A549 (cell line): Measurements from ENCODE around the gene R3HDM2. TPM values are rescaled to one million over a fixed set of nuclear protein-coding genes. Genes with fewer than 3 reads are reported as not detected.

Source experiments
- ATAC-seq, 2 experiments: fragments of 200-7000 bp in 1 of 2; fragments of >200 bp in 1 of 2; cut with Nextera tagmentation in 1 of 2; cut with Tn5 transposase in 1 of 2; 3 replicates each; pipeline versions ENCODE4 v1.8.0 to v1.9.1; 2018 to 2020; ENCODE audit warnings: mild to moderate bottlenecking in 1 of 2, moderate library complexity in 1 of 2
- CTCF ChIA-PET: fragments of 300-600 bp; sonication (Branson Sonifier 250); formaldehyde crosslinking; extraction: SDS; loops from one replicate; lab custom pipeline; 2021; ENCODE audit warnings: antibody characterized with exemption, inconsistent platforms; lab: Yijun Ruan, JAX
- POLR2A ChIA-PET: fragments of 350-600 bp; formaldehyde crosslinking; extraction: SDS; loops from one replicate; lab custom pipeline; 2021; ENCODE audit warnings: antibody characterized with exemption, inconsistent platforms; lab: Yijun Ruan, JAX
- DNase-seq, 2 experiments: peaks; one replicate each; pipeline versions ENCODE4 v3.0.0 to v3.0.0-alpha.2; 2011 to 2016; ENCODE audit warnings: low read depth in 1 of 2, low spot score in 1 of 2
- FAIRE-seq: peaks from 2 replicates; lab custom pipeline; 2011; peaks lifted over from hg19 to GRCh38; lab: Jason Lieb, UNC
- H3K27ac ChIP-seq, 2 experiments: fragments of >200 bp; sonication (Bioruptor Twin); formaldehyde crosslinking; 3 replicates each; pipeline ENCODE4 v1.5.1; 2016 to 2017
- H3K4me1 ChIP-seq: fragments of >200 bp; sonication (Bioruptor Twin); formaldehyde crosslinking; 3 replicates; pipeline ENCODE4 v1.6.1; 2016
- H3K4me2 ChIP-seq: fragments of >200 bp; sonication (Bioruptor Twin); formaldehyde crosslinking; 3 replicates; pipeline ENCODE4 v1.6.1; 2016
- H3K4me3 ChIP-seq: fragments of >200 bp; sonication (Bioruptor Twin); formaldehyde crosslinking; 3 replicates; pipeline ENCODE4 v1.5.1; 2016
- H3K9me3 ChIP-seq: fragments of >200 bp; sonication (Bioruptor Twin); formaldehyde crosslinking; 3 replicates; pipeline ENCODE4 v1.6.1; 2016
- CBX8 ChIP-seq: fragments of 200-600 bp; sonication (generic); IDR thresholded peaks from 2 replicates; pipeline ENCODE4 v1.6.1; 2016
- CHD2 ChIP-seq: fragments of 150-350 bp; IDR thresholded peaks from 2 replicates; pipeline ENCODE4 v1.6.1; 2014; ENCODE audit warnings: low read length; ENCODE audit not compliant: partially characterized antibody
- CHD4 ChIP-seq: fragments of 200-600 bp; sonication (generic); IDR thresholded peaks from 2 replicates; pipeline ENCODE4 v1.6.1; 2016; ENCODE audit warnings: antibody characterized with exemption, mild to moderate bottlenecking, borderline replicate concordance
- FOSB ChIP-seq: fragments of 250-450 bp; sonication (Bioruptor Pico); IDR thresholded peaks from 2 replicates; pipeline ENCODE4 v1.5.0; 2020; ENCODE audit warnings: mild to moderate bottlenecking, moderate library complexity
- FOSL2 ChIP-seq, 2 experiments: fragments of 450-650 bp in 1 of 2; fragments of >200 bp in 1 of 2; sonication (Bioruptor Twin) in 1 of 2; formaldehyde crosslinking; IDR thresholded peaks; 2 replicates each; pipeline versions ENCODE4 v1.5.0 to v1.6.1; 2016 to 2020; ENCODE audit warnings: mild to moderate bottlenecking in 1 of 2, moderate library complexity in 1 of 2
- FOXS1 ChIP-seq: fragments of 250-450 bp; sonication (Bioruptor Pico); IDR thresholded peaks from 2 replicates; pipeline ENCODE4 v1.5.0; 2020; ENCODE audit warnings: mild to moderate bottlenecking, moderate library complexity
- HEYL ChIP-seq: fragments of 250-450 bp; sonication (Bioruptor Pico); IDR thresholded peaks from 2 replicates; pipeline ENCODE4 v1.8.0; 2021; ENCODE audit warnings: mild to moderate bottlenecking, moderate library complexity
- HOXA7 ChIP-seq: fragments of 250-450 bp; sonication (Bioruptor Pico); IDR thresholded peaks from 2 replicates; pipeline ENCODE4 v1.5.0; 2020; ENCODE audit warnings: mild to moderate bottlenecking, moderate library complexity
- HOXB13 ChIP-seq: fragments of 250-450 bp; sonication (Bioruptor Pico); IDR thresholded peaks from 2 replicates; pipeline ENCODE4 v1.5.0; 2020; ENCODE audit warnings: low read depth, mild to moderate bottlenecking, moderate library complexity
- PHF8 ChIP-seq: fragments of 200-600 bp; sonication (generic); IDR thresholded peaks from 2 replicates; pipeline ENCODE4 v1.6.1; 2016; ENCODE audit warnings: low read depth, mild to moderate bottlenecking, antibody characterized with exemption, moderate library complexity, borderline replicate concordance
- SREBF2 ChIP-seq: fragments of 450-650 bp; IDR thresholded peaks from 2 replicates; pipeline ENCODE4 v1.6.1; 2014; ENCODE audit warnings: mild to moderate bottlenecking, moderate library complexity
- TP53 ChIP-seq: fragments of 250-450 bp; sonication (Bioruptor Pico); IDR thresholded peaks from 2 replicates; pipeline ENCODE4 v1.5.0; 2021; ENCODE audit warnings: mild to moderate bottlenecking, moderate library complexity
- ZC3H11A ChIP-seq: fragments of 450-650 bp; IDR thresholded peaks from 2 replicates; pipeline ENCODE4 v1.6.1; 2014; ENCODE audit warnings: antibody characterized with exemption, mild to moderate bottlenecking
- ZNF302 ChIP-seq: fragments of 250-450 bp; sonication (Bioruptor Pico); IDR thresholded peaks from 2 replicates; pipeline ENCODE4 v1.9.0; 2021; ENCODE audit warnings: inconsistent platforms, mild to moderate bottlenecking, moderate library complexity
- polyA plus RNA-seq, 4 experiments: library from polyadenylated mRNA; depleted of rRNA in 3 of 4; stranded (reverse); fragments of >200 nt; fragmentation: RNase III in 1 of 4; extraction: RNeasy Plus Mini Kit Qiagen cat#74134 plus additional on column Dnase treatment in 1 of 4; gene quantifications; 2 replicates in 3 of 4; 3 replicates in 1 of 4; pipeline ENCODE4 v1.2.3, GENCODE V29; 2011 to 2017
- TF ChIP-seq, protein P1 (sequence below): fragments of >200 bp; sonication (Bioruptor Twin); formaldehyde crosslinking; IDR thresholded peaks from 3 replicates; pipeline ENCODE4 v1.5.1; 2016
- TF ChIP-seq, protein P2 (sequence below): fragments of 250-450 bp; sonication (Bioruptor Pico); IDR thresholded peaks from 2 replicates; pipeline ENCODE4 v1.5.0; 2020; ENCODE audit warnings: low read depth, mild to moderate bottlenecking, moderate library complexity
- TF ChIP-seq, protein P3 (sequence below): fragments of >200 bp; sonication (Bioruptor Twin); formaldehyde crosslinking; IDR thresholded peaks from 3 replicates; pipeline ENCODE4 v1.6.1; 2016
- TF ChIP-seq, protein P4 (sequence below): IDR thresholded peaks from 2 replicates; pipeline ENCODE4 v1.6.1; 2012
- TF ChIP-seq, protein P5 (sequence below): fragments of 450-650 bp; IDR thresholded peaks from 2 replicates; pipeline ENCODE4 v1.6.1; 2014; ENCODE audit warnings: antibody characterized with exemption

The R3HDM2 gene
- polyA plus RNA-seq, 2 of the 4 experiments (the other 2 are of a cell fraction) = 14.0 to 30.6 TPM

DNA sequence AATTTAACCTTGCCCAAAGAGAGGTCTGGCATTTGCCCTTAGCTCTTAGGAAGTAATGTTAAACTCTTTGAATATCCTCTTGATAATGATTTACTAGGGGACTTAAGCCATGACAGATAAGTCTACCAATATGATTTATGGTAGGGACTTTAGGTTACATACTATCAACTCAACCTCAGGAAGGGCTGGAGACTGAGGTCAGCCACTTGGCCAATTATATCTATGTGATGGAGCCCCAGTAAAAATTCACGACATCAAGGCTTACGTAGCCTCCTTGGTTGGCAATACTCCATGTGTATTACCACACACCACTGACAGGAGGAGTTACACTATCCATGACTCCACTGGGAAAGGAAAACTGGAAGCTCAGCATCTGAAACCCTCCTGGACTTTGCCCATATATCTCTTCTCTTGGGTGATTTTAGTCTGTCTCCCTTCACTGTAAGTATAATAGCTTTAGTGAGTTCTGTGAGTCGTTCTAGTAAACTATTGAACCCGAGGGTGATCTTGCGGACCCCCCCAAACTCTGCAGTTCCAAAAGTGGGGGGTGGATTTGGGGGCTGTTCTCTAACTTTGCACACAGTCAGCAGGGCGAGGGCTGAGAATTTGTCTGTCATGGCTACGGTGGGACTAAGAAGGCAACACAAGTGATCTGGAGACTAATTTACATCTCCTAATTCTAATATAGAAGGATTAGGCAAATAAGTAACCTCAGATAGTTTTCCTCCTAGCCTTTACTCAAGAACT lies 62.3 kb downstream of the R3HDM2 start (continued):
- TF ChIP-seq TP53 (CRISPR knock-in tag) (no peak), FOXS1 (CRISPR knock-in tag) (no peak), ZNF302 (CRISPR knock-in tag) (no peak), HOXA7 (CRISPR knock-in tag) (no peak), CBX8 (no peak), HOXB13 (CRISPR knock-in tag) (no peak)
- TF ChIP-seq, protein P1, sequence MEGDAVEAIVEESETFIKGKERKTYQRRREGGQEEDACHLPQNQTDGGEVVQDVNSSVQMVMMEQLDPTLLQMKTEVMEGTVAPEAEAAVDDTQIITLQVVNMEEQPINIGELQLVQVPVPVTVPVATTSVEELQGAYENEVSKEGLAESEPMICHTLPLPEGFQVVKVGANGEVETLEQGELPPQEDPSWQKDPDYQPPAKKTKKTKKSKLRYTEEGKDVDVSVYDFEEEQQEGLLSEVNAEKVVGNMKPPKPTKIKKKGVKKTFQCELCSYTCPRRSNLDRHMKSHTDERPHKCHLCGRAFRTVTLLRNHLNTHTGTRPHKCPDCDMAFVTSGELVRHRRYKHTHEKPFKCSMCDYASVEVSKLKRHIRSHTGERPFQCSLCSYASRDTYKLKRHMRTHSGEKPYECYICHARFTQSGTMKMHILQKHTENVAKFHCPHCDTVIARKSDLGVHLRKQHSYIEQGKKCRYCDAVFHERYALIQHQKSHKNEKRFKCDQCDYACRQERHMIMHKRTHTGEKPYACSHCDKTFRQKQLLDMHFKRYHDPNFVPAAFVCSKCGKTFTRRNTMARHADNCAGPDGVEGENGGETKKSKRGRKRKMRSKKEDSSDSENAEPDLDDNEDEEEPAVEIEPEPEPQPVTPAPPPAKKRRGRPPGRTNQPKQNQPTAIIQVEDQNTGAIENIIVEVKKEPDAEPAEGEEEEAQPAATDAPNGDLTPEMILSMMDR = no peak
- TF ChIP-seq, protein P2, sequence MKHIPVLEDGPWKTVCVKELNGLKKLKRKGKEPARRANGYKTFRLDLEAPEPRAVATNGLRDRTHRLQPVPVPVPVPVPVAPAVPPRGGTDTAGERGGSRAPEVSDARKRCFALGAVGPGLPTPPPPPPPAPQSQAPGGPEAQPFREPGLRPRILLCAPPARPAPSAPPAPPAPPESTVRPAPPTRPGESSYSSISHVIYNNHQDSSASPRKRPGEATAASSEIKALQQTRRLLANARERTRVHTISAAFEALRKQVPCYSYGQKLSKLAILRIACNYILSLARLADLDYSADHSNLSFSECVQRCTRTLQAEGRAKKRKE = 0 out of 2 replicates have a peak, but pooled peaks have one; percentile 49
- TF ChIP-seq, protein P3, sequence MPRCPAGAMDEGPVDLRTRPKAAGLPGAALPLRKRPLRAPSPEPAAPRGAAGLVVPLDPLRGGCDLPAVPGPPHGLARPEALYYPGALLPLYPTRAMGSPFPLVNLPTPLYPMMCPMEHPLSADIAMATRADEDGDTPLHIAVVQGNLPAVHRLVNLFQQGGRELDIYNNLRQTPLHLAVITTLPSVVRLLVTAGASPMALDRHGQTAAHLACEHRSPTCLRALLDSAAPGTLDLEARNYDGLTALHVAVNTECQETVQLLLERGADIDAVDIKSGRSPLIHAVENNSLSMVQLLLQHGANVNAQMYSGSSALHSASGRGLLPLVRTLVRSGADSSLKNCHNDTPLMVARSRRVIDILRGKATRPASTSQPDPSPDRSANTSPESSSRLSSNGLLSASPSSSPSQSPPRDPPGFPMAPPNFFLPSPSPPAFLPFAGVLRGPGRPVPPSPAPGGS = peak; percentile 59; the same call in 1 of the 3 replicates

DNA sequence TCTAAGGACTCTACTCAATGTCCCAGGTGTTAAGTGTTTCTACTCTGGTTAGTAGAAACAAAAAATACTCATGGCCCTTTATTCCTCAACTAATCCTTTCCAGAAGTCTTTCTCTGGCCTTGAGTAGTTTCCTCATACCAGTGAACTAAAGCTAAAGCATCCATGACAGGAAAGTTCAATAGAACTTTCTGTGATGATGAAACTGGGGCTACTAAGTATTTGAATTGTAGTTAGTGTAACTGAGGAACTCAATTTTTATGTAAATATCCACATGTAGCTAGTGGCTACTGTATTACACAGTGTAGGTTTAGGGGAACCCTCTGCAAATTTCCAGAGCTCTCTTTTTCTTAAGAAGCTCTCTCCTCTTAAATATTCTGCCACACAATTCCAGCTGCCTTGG lies 63.7 kb downstream of the R3HDM2 start:
- Histone ChIP-seq H3K9me3 (peaks cover 24% of the 10 kb centered on the region), H3K4me3 (no peak overlapping the region), H3K27ac (peak overlapping the region; percentile 56 to 89; a peak in 5 of 6 replicates), H3K4me1 (peaks cover 48% of the 10 kb centered on the region), H3K4me2 (no peak overlapping the region)
- FAIRE-seq (peak; percentile 13), DNase-seq (no peak), ATAC-seq (no peak)
- POLR2A ChIA-PET = no interaction called here
- CTCF ChIA-PET = interaction anchor here (0.9 to 3.2 kb wide), 10 partner anchors 11 to 103 kb away, joined by 3 to 20 read pairs (median 5); no protein-coding TSS in a partner anchor
- TF ChIP-seq PHF8 = no peak
- TF ChIP-seq CHD4 = no peak
- TF ChIP-seq FOSB = no peak
- no peak for TF ChIP-seq CHD2
- TF ChIP-seq, protein P4, sequence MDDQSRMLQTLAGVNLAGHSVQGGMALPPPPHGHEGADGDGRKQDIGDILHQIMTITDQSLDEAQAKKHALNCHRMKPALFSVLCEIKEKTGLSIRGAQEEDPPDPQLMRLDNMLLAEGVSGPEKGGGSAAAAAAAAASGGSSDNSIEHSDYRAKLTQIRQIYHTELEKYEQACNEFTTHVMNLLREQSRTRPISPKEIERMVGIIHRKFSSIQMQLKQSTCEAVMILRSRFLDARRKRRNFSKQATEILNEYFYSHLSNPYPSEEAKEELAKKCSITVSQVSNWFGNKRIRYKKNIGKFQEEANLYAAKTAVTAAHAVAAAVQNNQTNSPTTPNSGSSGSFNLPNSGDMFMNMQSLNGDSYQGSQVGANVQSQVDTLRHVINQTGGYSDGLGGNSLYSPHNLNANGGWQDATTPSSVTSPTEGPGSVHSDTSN = no peak
- TF ChIP-seq SREBF2 = no peak
- TF ChIP-seq, protein P5, sequence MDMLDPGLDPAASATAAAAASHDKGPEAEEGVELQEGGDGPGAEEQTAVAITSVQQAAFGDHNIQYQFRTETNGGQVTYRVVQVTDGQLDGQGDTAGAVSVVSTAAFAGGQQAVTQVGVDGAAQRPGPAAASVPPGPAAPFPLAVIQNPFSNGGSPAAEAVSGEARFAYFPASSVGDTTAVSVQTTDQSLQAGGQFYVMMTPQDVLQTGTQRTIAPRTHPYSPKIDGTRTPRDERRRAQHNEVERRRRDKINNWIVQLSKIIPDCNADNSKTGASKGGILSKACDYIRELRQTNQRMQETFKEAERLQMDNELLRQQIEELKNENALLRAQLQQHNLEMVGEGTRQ = no peak
- no peak for TF ChIP-seq CBX8
- TF ChIP-seq ZC3H11A = no peak
- no peak for TF ChIP-seq FOSL2 (IDR thresholded peaks at IDR 0.05)
- TF ChIP-seq FOSL2 (CRISPR knock-in tag; IDR thresholded peaks at IDR 0.05) = no peak
- no peak for TF ChIP-seq HEYL
